H1 (cell line): Measurements from ENCODE around the gene DAP. TPM values are rescaled to one million over a fixed set of nuclear protein-coding genes. Genes with fewer than 3 reads are reported as not detected.
A peak's percentile ranks its signal among the peaks of the same experiment; 100 is the strongest.

ENCODE experiments used
- CTCF ChIA-PET: fragments of 300-600 bp; sonication (Branson Sonifier 250); formaldehyde crosslinking; loops from one replicate; lab custom pipeline; 2021; ENCODE audit not compliant: partially characterized antibody; lab: Charles Lee
- POLR2A ChIA-PET: fragments of 300-600 bp; sonication (Branson Sonifier 250); formaldehyde crosslinking; loops from one replicate; lab custom pipeline; 2021; ENCODE audit warnings: inconsistent platforms; ENCODE audit not compliant: partially characterized antibody; lab: Charles Lee
- DNase-seq, 2 experiments: peaks; one replicate each; pipeline versions ENCODE4 v3.0.0 to v3.0.0-alpha.2; 2010 to 2022; ENCODE audit warnings: low spot score in 2 of 2, low read depth in 1 of 2, mixed read lengths in 1 of 2
- FAIRE-seq: peaks from 2 replicates; lab custom pipeline; 2011; peaks lifted over from hg19 to GRCh38; lab: Jason Lieb, UNC
- H2AFZ ChIP-seq: 2 replicates; pipeline ENCODE4 v1.8.1; 2012; ENCODE audit warnings: low read length, inconsistent platforms
- H2AK5ac ChIP-seq: 2 replicates; pipeline ENCODE4 v1.6.1; 2013; ENCODE audit warnings: low read depth, low read length
- H2BK120ac ChIP-seq: replicated peaks from 2 replicates; pipeline ENCODE3; 2013; ENCODE audit warnings: low read depth, low read length, inconsistent platforms
- H2BK12ac ChIP-seq: 2 replicates; pipeline ENCODE4 v1.6.1; 2013; ENCODE audit warnings: low read depth, low read length
- H2BK15ac ChIP-seq: 2 replicates; pipeline ENCODE4 v1.6.1; 2013; ENCODE audit warnings: low read length
- H2BK20ac ChIP-seq: 2 replicates; pipeline ENCODE4 v1.6.1; 2013; ENCODE audit warnings: low read length
- H2BK5ac ChIP-seq: 2 replicates; pipeline ENCODE4 v1.6.1; 2013; ENCODE audit warnings: low read depth, low read length
- H3K14ac ChIP-seq: 2 replicates; pipeline ENCODE4 v1.6.1; 2013; ENCODE audit warnings: inconsistent platforms; ENCODE audit not compliant: insufficient read length
- H3K18ac ChIP-seq: 2 replicates; pipeline ENCODE4 v1.6.1; 2013; ENCODE audit warnings: low read length; ENCODE audit errors: extremely low read depth
- H3K23ac ChIP-seq: 2 replicates; pipeline ENCODE4 v1.6.1; 2013; ENCODE audit warnings: inconsistent platforms; ENCODE audit not compliant: insufficient read length
- H3K23me2 ChIP-seq: 2 replicates; pipeline ENCODE4 v1.6.1; 2013; ENCODE audit warnings: low read depth, low read length
- H3K27ac ChIP-seq: 2 replicates; pipeline ENCODE4 v1.6.1; 2011; ENCODE audit warnings: low read depth, low read length, inconsistent platforms
- H3K27me3 ChIP-seq, 4 experiments: replicated peaks in 1 of 4; 1 replicate in 1 of 4; 2 replicates in 3 of 4; pipeline versions ENCODE4 v1.6.1 to v1.8.1; 2011 to 2013; ENCODE audit warnings: low read length in 3 of 4, mild to moderate bottlenecking in 3 of 4, inconsistent platforms in 2 of 4, mixed read lengths in 2 of 4, moderate library complexity in 1 of 4; ENCODE audit not compliant: control insufficient read depth in 3 of 4, insufficient read depth in 3 of 4; ENCODE audit errors: extremely low read depth in 1 of 4
- H3K36me3 ChIP-seq, 4 experiments: 2 replicates each; pipeline versions ENCODE4 v1.6.1 to v1.8.1; 2011 to 2013; ENCODE audit warnings: mild to moderate bottlenecking in 4 of 4, low read length in 3 of 4, moderate library complexity in 2 of 4, control low read depth in 1 of 4, inconsistent platforms in 1 of 4; ENCODE audit not compliant: insufficient read depth in 4 of 4, control insufficient read depth in 2 of 4
- H3K4ac ChIP-seq: replicated peaks from 2 replicates; pipeline ENCODE3; 2013; ENCODE audit warnings: low read length, low read depth, mixed read lengths, inconsistent platforms; ENCODE audit not compliant: insufficient read length
- H3K4me1 ChIP-seq, 4 experiments: replicated peaks in 1 of 4; 1 replicate in 1 of 4; 2 replicates in 3 of 4; pipeline versions ENCODE4 v1.6.1 to v1.8.1; 2011 to 2013; ENCODE audit warnings: low read length in 3 of 4, inconsistent platforms in 2 of 4, mixed read lengths in 1 of 4; ENCODE audit not compliant: insufficient read depth in 4 of 4, control insufficient read depth in 3 of 4
- H3K4me2 ChIP-seq, 2 experiments: 2 replicates each; pipeline versions ENCODE4 v1.6.1 to v1.8.1; 2011 to 2013; ENCODE audit warnings: low read depth in 2 of 2, low read length in 2 of 2, control low read depth in 1 of 2, inconsistent platforms in 1 of 2, mild to moderate bottlenecking in 1 of 2; ENCODE audit not compliant: insufficient read depth in 1 of 2
- H3K4me3 ChIP-seq, 4 experiments: fragments of 200-600, 300-600 bp in 1 of 4; sonication (generic), shearing (Covaris generic), sonication (Bioruptor Twin) in 1 of 4; 2 replicates each; pipeline versions ENCODE4 v1.5.1 to v1.8.1; 2011 to 2016; ENCODE audit warnings: low read length in 4 of 4, low read depth in 3 of 4, control low read depth in 2 of 4, inconsistent platforms in 2 of 4, mild to moderate bottlenecking in 2 of 4, mixed read lengths in 1 of 4, moderate library complexity in 1 of 4; ENCODE audit not compliant: insufficient read depth in 2 of 4; ENCODE audit errors: extremely low read depth in 1 of 4
- H3K56ac ChIP-seq: replicated peaks from 2 replicates; pipeline ENCODE3; 2013; ENCODE audit warnings: low read depth, mild to moderate bottlenecking, mixed read lengths, low read length, inconsistent platforms; ENCODE audit not compliant: insufficient read length
- H3K79me1 ChIP-seq: 2 replicates; pipeline ENCODE4 v1.6.1; 2013; ENCODE audit warnings: low read depth, low read length, control low read depth
- H3K79me2 ChIP-seq, 2 experiments: 2 replicates each; pipeline versions ENCODE4 v1.6.1 to v1.8.1; 2012 to 2013; ENCODE audit warnings: low read length in 2 of 2, mild to moderate bottlenecking in 2 of 2, inconsistent platforms in 1 of 2; ENCODE audit not compliant: insufficient read depth in 2 of 2, control insufficient read depth in 1 of 2
- H3K9ac ChIP-seq, 4 experiments: replicated peaks in 1 of 4; 1 replicate in 1 of 4; 2 replicates in 3 of 4; pipeline versions ENCODE4 v1.6.1 to v1.8.1; 2011 to 2013; ENCODE audit warnings: low read depth in 3 of 4, low read length in 3 of 4, control low read depth in 2 of 4, mild to moderate bottlenecking in 2 of 4, moderate library complexity in 2 of 4, inconsistent platforms in 1 of 4; ENCODE audit errors: extremely low read depth in 1 of 4
- H3K9me3 ChIP-seq, 2 experiments: 2 replicates each; pipeline versions ENCODE4 v1.6.1 to v1.8.1; 2012 to 2013; ENCODE audit warnings: mild to moderate bottlenecking in 2 of 2, moderate library complexity in 2 of 2, control low read depth in 1 of 2, inconsistent platforms in 1 of 2, low read depth in 1 of 2, low read length in 1 of 2, mixed read lengths in 1 of 2; ENCODE audit not compliant: insufficient read depth in 2 of 2
- H4K20me1 ChIP-seq, 2 experiments: replicated peaks in 1 of 2; 2 replicates each; pipeline versions ENCODE3 to v1.8.1; 2011 to 2013; ENCODE audit warnings: inconsistent platforms in 2 of 2, low read length in 2 of 2, mild to moderate bottlenecking in 1 of 2; ENCODE audit not compliant: insufficient read depth in 2 of 2, control insufficient read depth in 1 of 2
- H4K5ac ChIP-seq: 2 replicates; pipeline ENCODE4 v1.6.1; 2013; ENCODE audit warnings: low read length, low read depth, mixed read lengths, inconsistent platforms; ENCODE audit not compliant: insufficient read length
- H4K8ac ChIP-seq: 2 replicates; pipeline ENCODE4 v1.8.0; 2013; ENCODE audit warnings: mild to moderate bottlenecking, moderate library complexity, low read length, inconsistent platforms; ENCODE audit not compliant: insufficient read depth; ENCODE audit errors: extremely low read depth
- H4K91ac ChIP-seq: replicated peaks from 2 replicates; pipeline ENCODE3; 2013; ENCODE audit warnings: low read length, mixed read lengths, inconsistent platforms; ENCODE audit not compliant: insufficient read length
- CTCF ChIP-seq, 3 experiments: IDR thresholded peaks; 1 replicate in 2 of 3; 2 replicates in 1 of 3; pipeline versions ENCODE4 v1.5.1 to v1.6.1; 2011; ENCODE audit warnings: low read length in 3 of 3, mild to moderate bottlenecking in 3 of 3, inconsistent platforms in 2 of 3, low read depth in 1 of 3, moderate library complexity in 1 of 3; ENCODE audit not compliant: insufficient read depth in 1 of 3; ENCODE audit errors: control extremely low read depth in 1 of 3
- NRF1 ChIP-seq: IDR thresholded peaks from 2 replicates; pipeline ENCODE4 v1.6.1; 2011; ENCODE audit warnings: mild to moderate bottlenecking, low read depth, low read length, improper control_type of control experiment
- RAD21 ChIP-seq, 2 experiments: IDR thresholded peaks in 1 of 2; conservative IDR thresholded peaks in 1 of 2; 2 replicates each; pipeline ENCODE4 v1.6.1; 2011; ENCODE audit warnings: low read depth in 2 of 2, low read length in 2 of 2, improper control_type of control experiment in 1 of 2, inconsistent platforms in 1 of 2, mild to moderate bottlenecking in 1 of 2, moderate library complexity in 1 of 2
- WGBS, 2 experiments: shearing (Covaris generic) in 1 of 2; methylation state at CpG; one replicate each; pipeline versions ENCODE4 v1.1.6 to v1.1.7; 2013 to 2015; ENCODE audit warnings: low lambda C conversion rate in 2 of 2, mixed read lengths in 2 of 2, inconsistent platforms in 1 of 2, low coverage in 1 of 2, missing lambda C conversion rate in 1 of 2; ENCODE audit not compliant: insufficient replicate concordance in 2 of 2, insufficient coverage in 1 of 2, insufficient read length in 1 of 2; ENCODE audit errors: extremely low coverage in 1 of 2, missing lambda C conversion rate in 1 of 2; 5-methylcytosine and 5-hydroxymethylcytosine counted together
- polyA plus RNA-seq, 7 experiments: library from polyadenylated mRNA; depleted of rRNA in 3 of 7; stranded (reverse) in 5 of 7; unstranded in 2 of 7; fragments of >200 nt in 5 of 7; fragments of 200-250 nt in 2 of 7; gene quantifications; 1 replicate in 5 of 7; 2 replicates in 1 of 7; 4 replicates in 1 of 7; pipeline versions ENCODE4 v1.2.1 to v1.2.3, GENCODE V29; 2011 to 2013; ENCODE audit warnings: missing spikeins in 2 of 7, mixed read lengths in 2 of 7
- total RNA-seq: library from RNA; stranded (reverse); fragmentation: NEBNext Ultra II Directional; extraction: Animal tissue kit (Norgen Biotek cat#: 25700); gene quantifications from 2 replicates; pipeline ENCODE4 v1.2.1, GENCODE V29; 2021

The DAP gene
- total and polyA plus RNA-seq, 2 of the 8 experiments (the other 6 are each of a cell fraction or from before 2014, with no cell fraction given), result 26.2 to 44.4 TPM

GRCh38 chr5:10801931-10802666, 41.1 kb upstream of the DAP start:
- WGBS, 2 experiments, result 70% methylated on average over 9 of the region's 9 CpGs; no CpG with 5 or more reads in 1 of the 2 experiments
- H4K8ac ChIP-seq, result no peak overlapping the region; the same call in 1 of the 2 replicates
- no peaks in the 10 kb centered on the region for H3K23me2 ChIP-seq
- H3K36me3 ChIP-seq, result no peaks in the 10 kb centered on the region
- peaks cover 0 to 5% of the 10 kb centered on the region in 2 experiments; a peak in 1 of 4 replicates for H3K9me3 ChIP-seq
- H3K4me3 ChIP-seq, result no peak overlapping the region; a peak in 1 of 8 replicates
- no peak overlapping the region for H2AK5ac ChIP-seq
- H3K27me3 ChIP-seq, result no peaks in the 10 kb centered on the region
- H3K56ac ChIP-seq, result no peak overlapping the region
- H3K27ac ChIP-seq, result no peak overlapping the region
- H3K4me1 ChIP-seq, result no peaks in the 10 kb centered on the region; a peak in 2 of 7 replicates
- H4K5ac ChIP-seq, result no peak overlapping the region
- no peak overlapping the region for H3K23ac ChIP-seq
- H2BK15ac ChIP-seq, result no peak overlapping the region
- TF ChIP-seq CTCF (IDR thresholded peaks at IDR 0.05; ENCODE audit: control extremely low read depth in 1 of 3, insufficient read depth in 1 of 3, low read depth in 1 of 3, low read length in 3 of 3) (peak in 1 of 3 experiments; percentile 33; a peak in 1 of 4 replicates), RAD21 (IDR thresholded peaks at IDR 0.05 in 1 of 2, conservative IDR thresholded peaks at IDR 0.05 in 1 of 2; ENCODE audit: low read depth in 2 of 2, low read length in 2 of 2) (peak; percentile 7 to 35; a peak in 2 of 4 replicates), NRF1 (no peak)
- TF ChIP-seq, all 59 proteins: peak for 2
- no peak overlapping the region for H3K9ac ChIP-seq
- H3K4me2 ChIP-seq, result no peak overlapping the region
- DNase-seq (no peak), FAIRE-seq (peak; percentile 32)
- no peaks in the 10 kb centered on the region for H4K20me1 ChIP-seq
- H3K18ac ChIP-seq, result no peak overlapping the region; the same call in 1 of the 2 replicates
- no peak overlapping the region for H3K14ac ChIP-seq
- no peak overlapping the region for H2BK12ac ChIP-seq
- H4K91ac ChIP-seq, result no peak overlapping the region
- H2BK120ac ChIP-seq, result no peak overlapping the region
- H2BK5ac ChIP-seq, result no peak overlapping the region
- no peaks in the 10 kb centered on the region for H3K79me1 ChIP-seq
- ChIA-PET POLR2A (interaction anchor here (0.7 kb wide), 1 partner anchor 45 kb away, joined by 3 read pairs; no protein-coding TSS in a partner anchor), CTCF (interaction anchor here (0.6 to 1.6 kb wide), 9 partner anchors 8 to 568 kb away, joined by 3 to 10 read pairs (median 4); no protein-coding TSS in a partner anchor)
- no peaks in the 10 kb centered on the region for H3K79me2 ChIP-seq
- H2AFZ ChIP-seq, result peak overlapping the region; percentile 47
- no peak overlapping the region for H2BK20ac ChIP-seq
- no peak overlapping the region for H3K4ac ChIP-seq
